Fibroblast of gingiva (primary cell): ENCODE data around the gene TEDC1.

ENCODE experiments used
- DNase-seq: peaks from one replicate; pipeline ENCODE4 v3.0.0-alpha.2; 2011; ENCODE audit warnings: low read depth

The TEDC1 gene, protein sequence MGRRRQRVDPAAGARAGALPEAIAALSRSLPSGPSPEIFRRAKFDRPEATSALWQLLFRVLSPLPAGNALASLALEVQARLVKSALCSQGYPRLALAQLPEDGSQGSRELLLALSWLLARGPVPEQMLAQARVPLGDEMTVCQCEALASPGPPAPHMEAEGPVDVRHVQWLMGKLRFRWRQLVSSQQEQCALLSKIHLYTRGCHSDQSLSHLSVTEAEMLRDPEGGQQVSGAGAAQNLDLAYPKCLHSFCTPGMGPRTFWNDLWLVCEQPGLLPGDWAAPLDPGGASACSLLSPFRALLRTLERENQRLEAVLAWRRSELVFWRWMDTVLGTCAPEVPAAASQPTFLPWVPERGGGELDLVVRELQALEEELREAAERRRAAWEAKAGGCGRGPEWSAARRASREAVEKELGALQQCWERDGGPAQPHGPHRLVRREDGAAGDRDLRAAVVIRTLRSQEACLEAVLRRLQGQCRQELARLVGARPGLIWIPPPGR

DNA sequence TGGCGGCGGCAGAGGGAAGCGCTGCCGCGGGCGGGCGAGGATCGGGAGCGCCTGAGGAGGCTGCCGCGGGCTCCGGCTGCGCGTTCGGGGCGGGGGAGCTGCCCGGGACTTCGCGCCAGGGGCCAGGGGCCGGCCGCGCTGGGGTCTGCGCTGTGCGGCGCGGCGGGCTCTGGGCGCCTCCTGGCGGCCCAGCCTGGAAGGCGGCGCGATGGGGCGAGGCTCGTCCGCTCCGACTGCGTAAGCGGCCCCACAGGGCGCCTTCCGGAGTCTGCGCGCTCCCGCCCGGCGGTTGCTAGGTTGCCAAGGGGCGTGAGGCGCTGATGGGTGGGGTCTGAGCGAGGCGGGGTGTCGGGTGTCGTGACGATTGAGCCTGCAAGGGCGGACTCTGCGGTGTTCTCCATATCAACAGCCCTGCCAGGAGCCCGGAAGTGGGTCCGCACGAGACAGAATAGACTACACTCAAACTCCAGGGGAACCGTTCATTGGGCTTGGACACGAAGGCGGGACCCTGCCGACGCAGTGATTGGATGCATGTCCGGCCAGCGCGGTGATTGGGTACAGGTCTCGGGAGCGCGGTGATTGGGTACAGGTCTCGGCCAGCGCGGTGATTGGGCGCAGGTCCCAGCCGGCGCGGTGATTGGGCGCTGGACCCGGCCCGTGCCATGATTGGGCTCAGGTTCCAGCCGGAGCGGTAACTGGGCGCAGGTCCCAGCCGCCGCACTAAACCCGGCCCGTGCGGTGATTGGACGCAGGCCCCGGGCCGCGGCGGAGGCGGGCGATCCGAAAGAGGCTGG lies at the start of gene TEDC1:
TSS of gene TEDC1 (plus strand) at position 675 of the 794 bp plus-strand sequence. CDS start 130 bp downstream, outside the sequence.
- DNase-seq: peak; percentile 100

DNA sequence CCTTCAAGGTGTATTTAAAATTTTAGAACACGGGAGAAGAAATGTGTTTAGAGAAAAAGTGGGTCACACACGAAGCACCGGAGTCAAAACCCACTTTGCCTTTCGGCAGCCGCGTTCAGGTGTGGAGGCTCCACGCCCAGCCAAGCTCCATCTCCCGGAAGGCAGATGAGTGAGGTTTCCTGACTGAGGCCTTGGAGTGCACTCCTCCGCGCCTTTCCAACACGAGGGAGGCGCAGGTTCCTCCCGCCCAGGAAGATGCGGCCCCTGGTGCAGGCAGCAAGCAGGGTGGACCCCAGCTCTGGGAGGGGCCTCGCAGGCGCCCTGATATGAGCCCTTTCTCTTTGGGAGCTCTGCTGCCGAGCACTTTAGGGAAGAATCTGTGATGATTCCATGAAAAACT lies 48.9 kb upstream of the TEDC1 start:
- no peak for DNase-seq

DNA sequence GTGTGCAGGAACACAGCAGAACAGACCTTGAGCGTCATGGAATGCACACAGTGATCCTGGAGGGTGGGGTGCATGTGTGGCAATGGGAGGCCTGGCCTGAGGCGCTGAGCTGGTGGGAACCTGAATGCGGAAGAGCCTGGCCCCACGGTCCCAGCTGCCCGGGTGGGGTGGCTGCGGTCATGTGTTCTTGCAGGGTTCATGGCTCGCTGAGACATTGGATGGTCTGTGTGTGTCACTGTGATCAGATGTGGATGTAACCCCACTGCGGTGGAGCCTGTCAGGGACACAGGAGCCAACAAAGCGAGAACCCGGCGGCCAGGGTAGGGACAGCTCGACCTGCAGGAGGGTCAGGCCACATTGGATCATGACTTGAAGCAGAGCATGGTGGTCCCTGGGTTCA lies 48.2 kb upstream of the TEDC1 start:
- no peak for DNase-seq

DNA sequence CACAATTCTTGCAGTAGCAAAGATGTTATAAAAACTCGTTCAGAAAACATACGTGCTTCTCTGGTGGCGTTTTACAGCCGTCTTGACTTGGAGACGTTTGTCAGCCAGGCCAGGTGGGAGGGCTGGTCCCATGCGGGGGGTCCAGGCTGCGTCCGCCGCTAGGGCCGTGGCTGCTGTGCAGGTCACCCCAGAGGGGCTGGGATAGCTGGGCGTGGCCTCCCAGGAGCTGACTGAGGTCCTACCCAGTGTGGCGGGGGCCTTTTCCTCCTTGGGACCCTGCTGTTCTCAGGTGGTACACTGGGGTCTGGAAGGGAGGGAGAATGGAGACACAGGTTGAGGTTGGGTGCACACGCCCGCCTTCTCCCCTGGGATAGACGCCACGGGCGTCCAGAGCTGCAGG lies 46.2 kb upstream of the TEDC1 start:
- no peak for DNase-seq

DNA sequence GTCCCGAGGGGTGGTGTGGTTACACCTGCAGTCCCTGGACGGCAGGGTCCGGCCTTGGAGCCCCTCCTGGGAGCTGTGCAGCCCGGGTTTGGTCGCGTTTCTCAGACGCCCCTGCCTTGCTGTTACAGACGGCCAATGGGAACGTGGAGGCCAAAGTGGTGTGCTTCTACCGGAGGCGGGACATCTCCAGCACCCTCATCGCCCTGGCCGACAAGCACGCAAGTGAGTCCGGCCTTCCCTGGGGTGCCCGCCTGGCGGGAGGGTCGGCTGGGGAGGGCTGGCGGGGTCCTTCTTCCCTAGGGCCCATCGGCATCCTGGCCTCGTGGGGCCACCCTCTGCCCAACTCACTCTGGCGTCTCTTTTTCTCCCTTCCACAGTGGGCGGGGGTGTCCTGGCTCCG lies 45.8 kb upstream of the TEDC1 start:
- no peak for DNase-seq

DNA sequence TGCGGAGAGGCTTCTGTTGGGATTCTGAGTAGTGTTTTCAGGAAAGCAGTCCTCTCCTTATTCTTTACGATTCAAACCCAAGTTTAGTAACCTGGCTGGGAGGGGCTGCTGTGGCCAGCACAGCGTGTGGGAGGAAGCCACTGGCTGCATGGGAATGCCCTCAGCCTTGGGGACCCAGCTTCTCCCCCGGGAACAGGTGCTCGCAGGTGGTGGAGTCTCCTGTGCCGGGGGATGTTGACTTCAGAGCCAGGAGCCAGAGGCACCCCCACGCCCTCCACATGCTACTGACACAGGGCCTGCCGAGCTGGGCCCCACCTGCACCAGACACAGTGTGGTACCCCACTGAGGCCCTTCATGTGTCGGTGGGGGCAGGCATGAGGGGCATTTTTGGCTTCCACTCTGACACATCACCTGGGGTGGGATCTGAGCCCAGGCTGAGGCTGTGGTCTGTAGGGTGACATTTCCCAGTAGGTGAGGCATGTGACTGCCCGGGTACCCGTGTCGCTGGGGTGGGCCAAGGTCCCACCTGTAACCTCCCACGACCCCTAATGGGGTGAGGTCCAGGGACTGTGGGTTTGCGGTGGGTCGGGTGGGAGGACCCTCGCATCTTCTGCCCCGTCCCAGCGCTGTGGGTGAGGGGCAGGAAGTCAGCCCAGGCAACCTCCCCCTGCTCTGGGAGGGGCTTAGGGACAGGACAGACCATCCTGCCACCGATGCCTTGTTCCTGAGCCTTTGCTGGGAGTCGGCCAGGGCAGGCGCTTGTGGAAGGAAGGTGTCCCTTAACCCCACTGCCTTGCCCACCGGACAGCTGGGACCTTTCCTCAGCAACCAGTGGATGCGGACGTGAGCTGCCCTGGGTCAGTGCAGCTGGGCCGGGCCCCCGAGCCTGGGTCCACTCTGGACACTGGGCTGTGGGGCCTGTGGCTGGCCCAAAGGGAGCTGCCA lies 44.9 kb upstream of the TEDC1 start:
- no peak for DNase-seq

DNA sequence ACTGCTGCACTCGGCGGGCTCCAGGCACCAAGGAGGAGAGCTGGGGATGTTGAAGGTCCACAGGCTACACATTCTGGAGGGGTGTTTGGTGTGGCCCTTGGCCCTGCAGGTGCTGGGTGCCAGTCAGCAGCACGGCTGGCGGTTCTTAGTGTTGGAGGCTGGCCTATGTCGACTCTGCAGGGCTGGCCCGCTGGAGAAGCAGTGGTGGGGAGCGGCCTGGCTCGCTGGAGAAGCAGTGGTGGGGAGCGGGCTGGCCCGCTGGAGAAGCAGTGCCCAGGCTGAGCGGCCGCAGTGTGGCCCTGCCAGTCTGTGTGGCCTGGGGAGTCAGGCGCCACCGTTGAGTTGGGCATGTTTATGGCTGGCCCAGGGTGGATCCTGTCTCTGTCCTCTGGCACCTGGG lies 44.1 kb upstream of the TEDC1 start:
- no peak for DNase-seq

DNA sequence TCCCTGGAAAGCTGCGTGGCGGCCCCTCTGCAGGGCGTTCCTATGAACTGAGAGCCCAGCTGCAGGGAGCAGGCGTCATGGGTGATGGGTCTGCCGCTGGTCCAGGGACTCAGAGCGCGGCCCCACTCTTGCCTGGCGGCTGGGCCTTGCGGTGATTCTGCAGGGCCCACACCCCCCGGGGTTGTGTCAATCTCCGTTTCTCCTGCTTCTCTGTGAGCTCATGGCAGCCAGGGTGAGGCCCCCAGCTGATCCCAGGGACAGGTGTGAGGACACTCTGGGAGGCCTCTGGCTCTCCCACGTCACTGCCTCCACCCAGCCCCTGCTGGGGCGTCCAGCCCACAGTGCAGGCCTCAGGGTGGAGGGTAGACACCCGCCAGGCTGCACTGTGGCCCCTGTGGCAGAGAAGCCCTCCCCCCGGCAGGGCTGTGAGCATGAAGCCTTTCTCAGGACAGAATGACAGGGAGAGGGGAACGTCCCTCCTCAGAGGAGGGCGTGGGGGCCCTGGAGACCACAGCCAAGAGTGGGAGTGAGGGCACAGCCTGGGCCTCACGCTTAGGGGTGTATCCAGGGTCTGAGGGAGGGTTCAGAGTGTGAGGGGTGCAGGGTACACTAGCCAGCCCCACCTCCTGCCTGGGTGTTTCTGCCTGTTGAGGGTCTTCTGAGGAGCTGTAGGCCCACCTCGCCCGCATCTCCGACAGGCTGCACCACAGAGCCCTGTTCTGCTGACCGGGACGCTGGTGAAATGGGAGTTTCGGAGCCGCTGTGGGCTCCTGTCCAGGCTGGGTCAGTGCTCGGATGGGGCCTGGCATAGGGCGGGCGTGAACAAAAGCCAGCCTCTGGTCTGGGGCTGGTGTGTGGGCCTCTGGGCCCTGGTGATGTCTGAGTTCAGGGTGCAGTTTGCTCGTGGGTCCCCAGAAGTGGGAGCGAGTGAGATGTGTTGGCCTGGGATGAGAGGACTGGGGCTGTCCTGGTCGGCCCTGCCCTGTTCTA lies 43.1 kb upstream of the TEDC1 start:
- no peak for DNase-seq

DNA sequence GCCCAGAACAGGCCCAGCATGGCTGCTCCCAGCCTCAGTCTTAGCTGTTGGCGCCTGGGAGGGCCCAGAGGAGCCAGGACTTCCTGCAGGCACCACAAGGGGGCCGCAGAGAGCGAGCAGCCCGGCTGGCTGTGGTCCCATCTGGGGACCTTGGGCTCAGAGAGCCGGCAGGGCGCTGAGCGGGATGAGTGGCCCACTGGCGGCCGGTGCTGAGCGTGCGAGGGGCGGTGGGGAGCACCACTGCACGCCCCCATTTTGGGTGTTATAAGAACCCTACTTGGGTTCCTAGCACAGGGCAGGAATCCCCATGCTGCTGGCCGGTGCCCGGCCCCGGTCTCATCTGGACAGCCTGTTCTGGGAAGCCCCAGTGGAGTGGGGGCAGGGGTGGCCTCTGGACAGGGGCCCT lies 42.3 kb upstream of the TEDC1 start:
- DNase-seq: peak; percentile 42

DNA sequence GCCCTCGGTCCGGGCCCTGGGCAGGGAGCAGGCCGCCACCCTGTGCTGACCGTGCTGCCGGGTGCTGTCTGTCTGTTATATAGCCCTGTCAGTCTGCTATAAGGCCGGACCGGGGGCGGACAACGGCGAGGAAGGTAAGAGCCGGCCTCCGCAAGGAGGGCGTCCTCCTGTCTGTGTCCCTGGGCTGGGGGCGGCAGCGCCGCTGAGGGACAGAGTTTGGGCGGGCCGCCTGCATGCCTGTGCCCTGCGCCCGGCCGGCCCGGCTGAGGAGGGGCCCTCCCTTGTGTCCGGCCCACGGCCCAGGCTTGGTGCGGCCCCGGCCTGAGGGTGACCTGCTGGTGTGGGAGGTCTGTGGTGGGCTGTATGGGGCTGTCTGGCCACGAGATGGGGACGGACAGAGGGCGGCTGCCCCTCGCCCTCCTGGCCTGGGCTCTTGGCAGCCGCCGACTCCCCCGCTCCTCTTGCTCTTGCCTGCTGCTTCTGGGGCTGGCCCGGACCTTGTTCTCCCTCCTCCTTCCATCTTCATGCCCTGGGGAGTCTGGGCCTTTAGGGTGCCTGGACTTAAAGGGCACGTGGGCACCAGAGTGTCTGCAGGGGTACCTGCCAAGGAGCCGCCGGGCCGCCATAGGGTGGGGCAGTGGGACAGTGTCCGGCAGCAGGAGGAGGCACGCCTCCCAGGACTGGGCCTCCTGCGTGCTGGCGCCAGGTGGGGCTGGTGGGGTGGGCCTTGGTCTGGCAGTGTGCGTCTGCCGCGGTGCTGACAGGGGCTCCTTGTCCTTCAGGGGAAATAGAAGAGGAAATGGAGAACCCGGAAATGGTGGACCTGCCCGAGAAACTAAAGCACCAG lies 41.5 kb upstream of the TEDC1 start:
- DNase-seq: no peak

DNA sequence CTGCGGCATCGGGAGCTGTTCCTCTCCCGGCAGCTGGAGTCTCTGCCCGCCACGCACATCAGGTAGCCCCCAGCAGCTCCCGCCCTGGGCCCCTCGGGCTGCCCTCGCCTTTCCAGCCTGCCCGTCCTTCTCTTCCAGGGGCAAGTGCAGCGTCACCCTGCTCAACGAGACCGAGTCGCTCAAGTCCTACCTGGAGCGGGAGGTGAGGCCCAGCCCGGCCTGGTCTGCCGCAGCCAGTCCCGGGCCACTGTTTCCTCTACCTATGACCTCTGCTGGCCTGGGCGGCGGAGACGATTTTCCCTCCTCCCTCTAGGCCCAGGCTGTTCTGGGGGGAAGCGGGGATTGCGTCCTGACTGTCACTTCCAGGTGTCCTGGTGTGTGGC lies 40.9 kb upstream of the TEDC1 start:
- DNase-seq: no peak

DNA sequence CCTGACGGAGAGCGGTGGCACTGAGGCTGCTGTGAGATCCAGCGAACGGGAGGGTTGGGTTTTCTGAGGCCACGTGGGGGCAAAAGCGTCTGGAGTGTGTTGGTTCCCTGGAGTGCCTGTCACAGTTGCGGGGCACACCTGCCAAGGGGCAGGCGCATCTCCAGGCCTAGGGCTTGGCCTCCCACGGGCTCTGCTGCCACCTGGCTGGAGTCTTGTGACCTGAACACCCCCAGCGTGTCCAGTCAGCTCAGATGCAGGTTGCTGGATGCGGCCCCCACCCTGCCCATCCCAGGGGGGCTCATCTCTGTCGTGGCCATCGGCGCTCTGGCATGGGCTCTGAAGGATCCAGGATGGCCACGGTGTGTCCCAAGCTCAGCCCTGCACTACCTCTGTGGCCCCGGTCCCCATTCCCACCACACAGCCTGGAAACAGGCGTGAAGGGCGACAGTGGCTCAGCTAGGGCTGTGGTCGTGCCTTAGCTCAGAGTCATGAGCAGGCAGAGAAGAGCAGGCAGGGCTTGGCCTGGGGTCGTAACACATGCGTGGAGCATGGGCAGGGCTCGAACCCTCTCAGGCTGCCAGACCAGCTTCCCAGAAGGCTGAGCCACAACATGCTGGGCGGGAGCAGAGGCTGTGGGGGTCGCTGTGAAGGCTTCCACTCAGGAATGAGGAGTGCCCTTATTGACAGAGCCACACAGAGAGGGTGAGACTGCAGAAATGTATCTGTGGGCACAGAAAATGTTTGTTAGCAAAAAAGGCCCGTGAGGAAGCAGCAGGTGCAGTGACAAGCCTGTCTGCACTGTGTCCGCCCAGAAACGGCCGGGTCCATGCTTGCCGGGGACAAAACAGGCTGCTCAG lies 40.0 kb upstream of the TEDC1 start:
- DNase-seq: no peak

DNA sequence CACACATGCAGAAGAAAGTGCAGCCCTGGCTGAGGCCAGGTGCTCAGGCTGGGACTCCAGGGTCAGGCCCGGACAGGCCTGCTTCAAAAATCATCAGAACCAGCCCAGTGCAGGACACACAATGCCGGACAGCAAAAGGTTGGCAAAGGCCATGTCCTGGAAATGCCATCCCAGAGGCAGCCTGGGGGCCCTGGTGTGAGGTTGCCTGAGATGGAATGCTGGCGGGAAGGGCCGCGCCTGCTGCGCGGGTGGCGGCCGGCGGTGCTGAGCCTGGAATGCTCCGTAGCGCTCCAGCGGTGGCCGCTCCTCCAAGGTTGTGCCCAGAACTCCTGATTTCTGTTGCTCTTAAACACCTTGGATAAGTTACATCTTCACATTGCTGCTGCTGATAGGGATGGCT lies 38.1 kb upstream of the TEDC1 start:
- DNase-seq: no peak

DNA sequence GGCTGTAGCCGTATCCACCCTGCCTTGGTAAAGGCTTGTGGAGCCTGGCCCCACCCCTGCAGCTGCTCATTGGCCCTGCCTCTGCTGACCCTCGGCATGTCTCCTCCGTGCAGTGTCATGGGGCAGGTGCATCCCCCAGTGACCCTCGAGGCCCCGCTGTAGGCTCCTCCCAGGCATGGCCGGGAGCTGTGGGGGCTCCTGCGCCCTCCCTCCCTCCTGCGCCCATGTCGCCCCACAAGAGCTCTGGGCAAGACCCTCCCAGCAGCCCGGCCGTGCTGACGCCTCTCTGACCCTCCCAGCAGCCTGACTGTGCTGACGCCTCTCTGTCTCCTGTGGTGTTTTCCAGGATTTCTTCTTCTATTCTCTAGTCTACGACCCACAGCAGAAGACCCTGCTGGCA lies 37.2 kb upstream of the TEDC1 start:
- DNase-seq: no peak

DNA sequence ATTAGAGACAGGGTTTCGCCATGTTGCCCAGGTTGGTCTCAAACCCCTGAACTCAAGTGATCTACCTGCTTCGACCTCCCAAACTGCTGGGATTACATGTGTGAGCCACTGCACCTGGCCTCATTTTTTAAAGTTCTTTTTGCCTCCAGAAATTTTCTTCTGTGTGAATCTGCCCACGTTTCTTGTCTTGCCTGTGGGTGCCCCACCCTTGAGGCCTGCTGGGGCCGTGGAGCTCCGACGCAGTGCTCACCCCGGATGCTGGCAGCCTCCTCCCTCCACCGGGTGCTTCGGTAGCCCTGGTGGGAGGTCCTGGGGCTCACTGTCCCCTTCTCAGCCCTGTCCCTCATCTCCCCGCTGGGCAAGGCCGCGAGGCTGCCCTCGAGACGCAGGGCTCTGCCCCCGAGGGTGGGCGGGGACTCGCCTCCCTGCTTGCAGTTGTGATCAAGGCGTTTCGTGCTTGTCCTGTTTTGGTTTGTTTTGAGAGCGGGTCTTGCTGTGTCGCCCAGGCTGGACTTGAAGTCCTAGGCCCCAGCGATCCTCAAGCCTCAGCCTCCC lies 35.9 kb upstream of the TEDC1 start:
- no peak for DNase-seq

DNA sequence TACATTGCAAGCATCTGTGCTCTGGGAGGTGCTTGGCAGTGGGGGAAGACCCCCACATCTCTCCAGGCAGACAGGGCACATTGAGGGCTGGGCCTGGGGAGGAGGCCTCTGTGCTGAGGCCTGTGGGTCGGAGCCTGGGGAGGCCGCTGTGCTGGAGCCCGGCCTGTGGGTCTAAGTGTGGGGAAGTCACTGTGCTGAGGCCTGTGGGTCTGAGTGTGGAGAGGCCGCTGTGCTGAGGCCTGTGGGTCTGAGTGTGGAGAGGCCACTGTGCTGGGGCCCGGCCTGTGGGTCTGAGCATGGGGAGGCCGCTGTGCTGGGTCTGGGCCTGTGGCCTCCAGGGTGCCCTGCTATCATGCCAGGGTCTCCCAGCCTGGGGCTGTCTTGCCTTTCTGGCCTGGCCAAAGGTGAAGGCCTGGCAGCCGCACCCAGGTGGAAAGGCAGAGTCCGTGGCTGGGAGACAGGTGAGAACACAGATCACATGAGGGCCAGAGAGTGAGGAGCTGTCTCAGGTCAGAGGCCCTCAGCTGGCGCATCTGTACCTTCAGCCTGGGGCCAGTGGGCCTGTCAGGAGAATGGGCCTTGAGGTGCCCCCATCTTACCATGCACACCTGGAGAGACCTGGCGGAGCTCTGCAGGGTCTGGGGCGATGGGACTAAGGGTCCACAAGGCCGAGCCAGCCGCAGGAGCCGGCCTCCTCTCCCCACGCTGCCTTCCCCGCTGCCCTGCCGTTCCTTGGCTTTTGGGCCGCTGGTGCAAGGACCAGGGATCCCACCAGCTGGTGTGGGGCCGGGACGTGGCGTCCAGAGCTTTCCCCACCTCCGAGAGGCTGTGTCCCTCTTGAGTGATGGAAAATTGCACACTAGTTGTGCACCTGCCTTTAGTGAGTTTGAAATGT lies 35.0 kb upstream of the TEDC1 start:
- no peak for DNase-seq

DNA sequence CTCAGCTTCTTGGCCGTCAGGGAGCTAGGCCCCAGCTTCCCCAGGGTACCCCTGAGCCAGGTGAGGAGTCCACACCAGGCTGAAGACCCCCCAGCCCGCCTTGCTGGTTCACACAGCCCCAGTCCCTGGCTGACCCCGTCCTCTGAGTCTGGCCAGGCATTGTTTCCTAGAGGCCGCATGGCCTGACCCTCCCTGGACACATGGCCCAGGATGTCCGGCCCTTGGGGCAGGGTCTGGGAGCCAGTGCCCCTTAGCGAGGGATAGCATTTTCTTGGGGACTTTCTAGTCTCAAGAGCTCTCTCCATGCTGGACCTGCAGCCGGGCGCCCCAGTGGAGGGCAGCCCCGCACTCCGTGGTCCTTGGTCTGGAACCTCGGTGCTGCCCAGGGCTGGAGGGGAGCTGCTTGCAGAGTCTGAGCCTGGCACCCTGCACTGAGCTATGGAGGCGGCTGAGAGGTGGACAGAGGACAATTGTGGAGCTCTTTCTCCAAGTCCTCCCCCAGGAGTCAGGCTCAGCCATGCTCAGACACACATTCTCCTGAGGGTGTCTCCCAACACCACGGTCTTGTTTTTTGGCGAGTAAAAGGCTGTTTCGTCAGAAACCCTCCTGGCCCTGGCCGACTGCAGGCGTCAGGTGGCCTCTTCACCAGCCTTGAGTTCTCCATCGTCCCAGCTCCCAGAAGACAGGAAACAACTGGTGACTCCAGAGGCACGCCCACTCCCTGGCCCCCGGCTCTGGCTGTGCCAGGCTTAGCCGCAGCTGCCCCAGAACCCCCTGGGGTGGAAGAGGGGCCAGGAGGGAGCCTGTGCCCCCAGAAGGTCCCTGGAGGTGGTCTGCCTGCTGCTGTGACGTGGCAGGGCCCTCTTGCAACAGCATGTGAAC lies 34.1 kb upstream of the TEDC1 start:
- DNase-seq: no peak
